Hematopoietic multipotent progenitor cell treated with erythropoietin and hydrocortisone succinate and interleukin-3 and kit ligand, for 15 days (in vitro differentiated cells): Measurements from ENCODE around the gene TCEAL7.
"Not testable (repeated sequence)": the region's sequence is repeated elsewhere in the genome, so short reads cannot be mapped to it uniquely, and the experiment has no call there.

Experiments
- DNase-seq: peaks from one replicate; pipeline ENCODE4 v3.0.0-alpha.2; 2015; ENCODE audit warnings: low spot score

Gene TCEAL7

GRCh38 chrX:103329991-103330390, at the start of gene TCEAL7:
TSS of gene TCEAL7 (plus strand) at chrX:103330239. CDS start at chrX:103331404, 1,165 bp downstream.
- no peak for DNase-seq

GRCh38 chrX:103293118-103293517, 36.9 kb upstream of the TCEAL7 start:
- no peak for DNase-seq

- no peak for DNase-seq
These were observed 25.3 kb upstream of the TCEAL7 start for GRCh38 chrX:103304705-103305104.

GRCh38 chrX:103305666-103306065, 24.4 kb upstream of the TCEAL7 start:
- not testable (repeated sequence) for DNase-seq

- no peak for DNase-seq
These were observed 20.0 kb upstream of the TCEAL7 start for GRCh38 chrX:103309860-103310554.

- peak; percentile 12 for DNase-seq
These were observed 19.3 kb upstream of the TCEAL7 start, which contains the start of gene BEX2 for GRCh38 chrX:103310555-103311398. TSS of gene BEX2 (minus strand) at chrX:103310990. CDS start at chrX:103309976, 1,014 bp downstream.

GRCh38 chrX:103311399-103311780, 18.6 kb upstream of the TCEAL7 start:
- no peak for DNase-seq

- no peak for DNase-seq
These were observed 746 bp downstream of the TCEAL7 start for GRCh38 chrX:103330681-103331288.

GRCh38 chrX:103338663-103339062, 8.6 kb downstream of the TCEAL7 start:
- DNase-seq = no peak

- DNase-seq = peak; percentile 3
These were observed 13.1 kb downstream of the TCEAL7 start for GRCh38 chrX:103343105-103343504.

GRCh38 chrX:103344606-103345005, 14.6 kb downstream of the TCEAL7 start:
- DNase-seq = no peak

- no peak for DNase-seq
These were observed 17.8 kb downstream of the TCEAL7 start for GRCh38 chrX:103347682-103348397.

- no peak for DNase-seq
These were observed 26.2 kb downstream of the TCEAL7 start, which contains the start of gene TCEAL9 for GRCh38 chrX:103356130-103356798. TSS of gene TCEAL9 (plus strand) at chrX:103356506. CDS start at chrX:103357685, 1,179 bp downstream.

- no peak for DNase-seq
These were observed 26.8 kb downstream of the TCEAL7 start for GRCh38 chrX:103356858-103357257.

GRCh38 chrX:103357871-103358270, 27.8 kb downstream of the TCEAL7 start:
- DNase-seq = no peak

GRCh38 chrX:103359605-103360004, 29.6 kb downstream of the TCEAL7 start:
- DNase-seq = not testable (repeated sequence)

GRCh38 chrX:103360092-103360491, 30.1 kb downstream of the TCEAL7 start:
- no peak for DNase-seq

- DNase-seq = no peak
These were observed 30.9 kb downstream of the TCEAL7 start for GRCh38 chrX:103360916-103361315.

GRCh38 chrX:103361798-103362197, 31.8 kb downstream of the TCEAL7 start:
- DNase-seq = no peak

GRCh38 chrX:103362474-103362873, 32.4 kb downstream of the TCEAL7 start:
- no peak for DNase-seq

GRCh38 chrX:103363046-103363445, 33.0 kb downstream of the TCEAL7 start:
- no peak for DNase-seq
